GM21360 (cell line): ENCODE measurements around the gene MMP7.

Experiments
- ATAC-seq: cut with Tn5 transposase; IDR thresholded peaks from one replicate; pipeline ENCODE4 v1.9.1; 2021; ENCODE audit warnings: mild to moderate bottlenecking, moderate library complexity; ENCODE audit not compliant: unreplicated experiment

MMP7 gene

GRCh38 chr11:102497061-102497460, 33.5 kb downstream of the MMP7 start:
- no peak for ATAC-seq

GRCh38 chr11:102495161-102496042, 35.1 kb downstream of the MMP7 start:
- peak; percentile 92 for ATAC-seq

- ATAC-seq = no peak
These were observed 36.3 kb downstream of the MMP7 start for GRCh38 chr11:102494216-102494615.

- ATAC-seq = no peak
These were observed 37.0 kb downstream of the MMP7 start for GRCh38 chr11:102493524-102493923.

- no peak for ATAC-seq
These were observed 38.6 kb downstream of the MMP7 start for GRCh38 chr11:102491969-102492368.

- ATAC-seq = no peak
These were observed 41.1 kb downstream of the MMP7 start for GRCh38 chr11:102489186-102490145.

GRCh38 chr11:102488208-102488607, 42.3 kb downstream of the MMP7 start:
- ATAC-seq = peak; percentile 85

GRCh38 chr11:102487214-102487613, 43.3 kb downstream of the MMP7 start:
- ATAC-seq = no peak

GRCh38 chr11:102486584-102486983, 44.0 kb downstream of the MMP7 start:
- ATAC-seq = no peak

GRCh38 chr11:102485095-102485722, 45.3 kb downstream of the MMP7 start:
- no peak for ATAC-seq

GRCh38 chr11:102482433-102482832, 48.1 kb downstream of the MMP7 start:
- ATAC-seq = no peak

GRCh38 chr11:102479733-102480132, 50.8 kb downstream of the MMP7 start:
- ATAC-seq = no peak

- ATAC-seq = no peak
These were observed 51.8 kb downstream of the MMP7 start for GRCh38 chr11:102478673-102479299.

- ATAC-seq = no peak
These were observed 53.7 kb downstream of the MMP7 start for GRCh38 chr11:102476812-102477211.

GRCh38 chr11:102476069-102476468, 54.5 kb downstream of the MMP7 start:
- ATAC-seq = no peak

- ATAC-seq = no peak
These were observed 57.0 kb downstream of the MMP7 start for GRCh38 chr11:102473543-102473942.

GRCh38 chr11:102472127-102472526, 58.4 kb downstream of the MMP7 start:
- ATAC-seq = no peak

- no peak for ATAC-seq
These were observed 59.1 kb downstream of the MMP7 start for GRCh38 chr11:102471474-102471873.
